Neuronal stem cell (in vitro differentiated cells): Measurements from ENCODE around the gene GRK6.

Source experiments
- DNase-seq: peaks from one replicate; pipeline ENCODE4 v3.0.0-alpha.2; 2013; ENCODE audit warnings: low spot score
- H2AFZ ChIP-seq: one replicate; pipeline ENCODE4 v1.6.1; 2013; ENCODE audit warnings: mild to moderate bottlenecking, low read length, inconsistent platforms
- H2AK5ac ChIP-seq: 2 replicates; pipeline ENCODE4 v1.6.1; 2013; ENCODE audit warnings: low read depth, mild to moderate bottlenecking, inconsistent platforms, low read length, moderate library complexity, mixed read lengths
- H2BK120ac ChIP-seq: 2 replicates; pipeline ENCODE4 v1.6.1; 2013; ENCODE audit warnings: low read depth, mild to moderate bottlenecking, inconsistent platforms, low read length, moderate library complexity, mixed read lengths
- H2BK12ac ChIP-seq: one replicate; pipeline ENCODE4 v1.6.1; 2013; ENCODE audit warnings: low read length, inconsistent platforms
- H2BK15ac ChIP-seq: 2 replicates; pipeline ENCODE4 v1.6.1; 2013; ENCODE audit warnings: mild to moderate bottlenecking, low read length, inconsistent platforms, mixed read lengths
- H2BK5ac ChIP-seq: one replicate; pipeline ENCODE4 v1.6.1; 2013; ENCODE audit warnings: inconsistent platforms, mild to moderate bottlenecking, low read length, moderate library complexity
- H3K14ac ChIP-seq: one replicate; pipeline ENCODE4 v1.6.1; 2013; ENCODE audit warnings: low read length, inconsistent platforms
- H3K18ac ChIP-seq: 2 replicates; pipeline ENCODE4 v1.6.1; 2013; ENCODE audit warnings: low read length, inconsistent platforms
- H3K23ac ChIP-seq: 2 replicates; pipeline ENCODE4 v1.6.1; 2013; ENCODE audit warnings: low read depth, mild to moderate bottlenecking, mixed read lengths, low read length, inconsistent platforms; ENCODE audit not compliant: poor library complexity
- H3K27ac ChIP-seq: replicated peaks from 3 replicates; pipeline ENCODE4 v1.5.1; 2013; ENCODE audit warnings: low read length, inconsistent platforms
- H3K27me3 ChIP-seq, 3 experiments: 2 replicates each; pipeline ENCODE4 v1.6.1; 2013; ENCODE audit warnings: low read length in 3 of 3, mild to moderate bottlenecking in 2 of 3, inconsistent platforms in 1 of 3, low read depth in 1 of 3, mixed read lengths in 1 of 3, moderate library complexity in 1 of 3; ENCODE audit not compliant: control insufficient read depth in 3 of 3, insufficient read depth in 3 of 3
- H3K36me3 ChIP-seq, 2 donors: replicated peaks in 1 of 2; 2 replicates each; pipeline ENCODE4 v1.6.1; 2013; ENCODE audit warnings: low read length in 2 of 2; ENCODE audit not compliant: control insufficient read depth in 2 of 2, insufficient read depth in 2 of 2
- H3K4ac ChIP-seq: 2 replicates; pipeline ENCODE4 v1.6.1; 2013; ENCODE audit warnings: inconsistent platforms, mild to moderate bottlenecking, low read length, moderate library complexity
- H3K4me1 ChIP-seq, 2 donors: 1 replicate in 1 of 2; 2 replicates in 1 of 2; pipeline ENCODE4 v1.6.1; 2013; ENCODE audit warnings: low read length in 2 of 2, low read depth in 1 of 2; ENCODE audit not compliant: control insufficient read depth in 2 of 2, insufficient read depth in 1 of 2
- H3K4me2 ChIP-seq: one replicate; pipeline ENCODE4 v1.6.1; 2013; ENCODE audit warnings: mild to moderate bottlenecking, low read length, inconsistent platforms; ENCODE audit not compliant: insufficient read depth, poor library complexity, severe bottlenecking
- H3K4me3 ChIP-seq, 2 donors: 2 replicates each; pipeline ENCODE4 v1.5.1; 2013; ENCODE audit warnings: low read length in 2 of 2, mild to moderate bottlenecking in 2 of 2, inconsistent platforms in 1 of 2, moderate library complexity in 1 of 2
- H3K79me1 ChIP-seq: one replicate; pipeline ENCODE4 v1.6.1; 2013; ENCODE audit warnings: low read depth, mild to moderate bottlenecking, inconsistent platforms, low read length, moderate library complexity
- H3K9ac ChIP-seq: one replicate; pipeline ENCODE4 v1.6.1; 2013; ENCODE audit warnings: mild to moderate bottlenecking, low read depth, low read length, inconsistent platforms; ENCODE audit not compliant: poor library complexity
- H3K9me3 ChIP-seq, 2 donors: replicated peaks in 1 of 2; 2 replicates each; pipeline versions ENCODE3 to v1.6.1; 2013; ENCODE audit warnings: low read length in 2 of 2, mild to moderate bottlenecking in 2 of 2, inconsistent platforms in 1 of 2, low read depth in 1 of 2, mixed read lengths in 1 of 2, moderate library complexity in 1 of 2; ENCODE audit not compliant: control insufficient read depth in 2 of 2, insufficient read depth in 1 of 2
- H4K8ac ChIP-seq: one replicate; pipeline ENCODE4 v1.6.1; 2013; ENCODE audit warnings: low read depth, mild to moderate bottlenecking, inconsistent platforms, low read length, moderate library complexity
- H4K91ac ChIP-seq: one replicate; pipeline ENCODE4 v1.6.1; 2013; ENCODE audit warnings: low read length, low read depth, mild to moderate bottlenecking, inconsistent platforms; ENCODE audit not compliant: poor library complexity
- WGBS, 2 donors: extraction: QIAGEN DNeasy Blood & Tissue Kit; methylation state at CpG; one replicate each; pipeline ENCODE4 v1.1.7; 2013; ENCODE audit warnings: missing lambda C conversion rate in 2 of 2, mixed read lengths in 1 of 2; ENCODE audit not compliant: insufficient read length in 2 of 2, insufficient replicate concordance in 1 of 2; ENCODE audit errors: extremely low coverage in 2 of 2; 5-methylcytosine and 5-hydroxymethylcytosine counted together

Gene GRK6

DNA sequence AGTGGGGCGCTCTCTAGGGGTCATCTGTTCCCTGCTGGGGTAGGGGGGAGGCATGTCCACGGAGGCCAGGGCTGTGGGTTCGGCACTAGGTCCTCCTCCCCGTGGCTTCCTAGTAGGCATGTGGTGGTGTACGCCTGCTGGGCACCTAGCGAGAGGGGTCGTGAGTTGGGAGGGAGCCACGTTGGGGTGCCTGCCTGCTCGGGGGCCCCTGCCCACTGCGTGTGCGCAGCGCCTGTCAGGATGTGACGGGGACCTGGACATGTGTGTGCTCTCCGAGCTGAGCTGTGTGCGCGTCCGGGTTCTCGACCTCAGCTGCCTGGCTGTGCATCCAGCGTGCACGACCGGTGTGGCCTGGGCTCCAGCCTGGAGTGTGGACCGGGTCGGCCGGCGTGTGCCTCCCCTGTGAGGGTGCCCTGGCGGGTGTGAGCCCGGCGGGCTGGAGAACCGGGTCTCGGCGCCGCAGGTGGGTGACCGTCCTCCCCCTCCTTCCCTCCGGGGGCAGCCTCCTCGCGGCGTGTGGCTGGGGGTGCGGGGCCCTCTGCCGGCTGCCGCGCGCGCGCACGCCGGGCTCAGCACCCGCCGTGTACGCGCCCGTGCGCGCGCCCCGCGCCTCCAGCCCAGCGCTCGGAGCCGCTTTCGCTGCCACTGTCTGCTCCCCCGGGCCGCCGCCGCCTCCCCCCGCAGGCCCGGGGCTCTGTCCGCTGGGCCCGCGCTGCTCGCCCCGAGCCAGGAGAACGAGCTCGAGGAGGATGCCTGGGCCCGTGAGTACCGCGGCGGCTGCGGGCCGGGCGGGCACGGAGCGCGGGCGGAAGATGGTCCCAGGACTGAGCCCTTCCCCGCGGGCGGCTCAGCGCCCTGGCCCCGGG is 20.0 kb downstream of the GRK6 start, which contains the start of gene PRR7:
Gene PRR7, plus strand, starts transcription at position 615 of the 866 bp plus-strand sequence. CDS start 8,254 bp downstream, outside the sequence.
- Histone ChIP-seq H2AFZ (peak within 1 kb of the TSS; percentile 90), H3K14ac (peak within 1 kb of the TSS; percentile 99), H3K4me1 (peaks cover 27 to 30% of the 10 kb centered on the region in 2 donors), H2AK5ac (peak within 1 kb of the TSS; percentile 96), H2BK15ac (peak within 1 kb of the TSS; percentile 95), H3K4me2 (peak within 1 kb of the TSS; percentile 78), H4K91ac (peak within 1 kb of the TSS; percentile 75), H3K4ac (peak within 1 kb of the TSS; percentile 71), H3K27me3 (no peaks in the 10 kb centered on the region), H3K9me3 (no peaks in the 10 kb centered on the region), H3K27ac (peak within 1 kb of the TSS; percentile 89), H3K23ac (peak within 1 kb of the TSS; percentile 94), H3K9ac (peak within 1 kb of the TSS; percentile 97), H3K18ac (peak within 1 kb of the TSS; percentile 99), H3K4me3 (peak within 1 kb of the TSS; percentile 76 to 84), H2BK120ac (peak within 1 kb of the TSS; percentile 89), H3K79me1 (no peaks in the 10 kb centered on the region), H3K36me3 (peaks cover 0 to 22% of the 10 kb centered on the region in 2 donors), H2BK12ac (peak within 1 kb of the TSS; percentile 67), H4K8ac (no peak within 1 kb of the TSS), H2BK5ac (peak within 1 kb of the TSS; percentile 88)
- WGBS, 2 donors = no CpG with 5 or more reads among the region's 89 CpGs
- DNase-seq = peak; percentile 69

DNA sequence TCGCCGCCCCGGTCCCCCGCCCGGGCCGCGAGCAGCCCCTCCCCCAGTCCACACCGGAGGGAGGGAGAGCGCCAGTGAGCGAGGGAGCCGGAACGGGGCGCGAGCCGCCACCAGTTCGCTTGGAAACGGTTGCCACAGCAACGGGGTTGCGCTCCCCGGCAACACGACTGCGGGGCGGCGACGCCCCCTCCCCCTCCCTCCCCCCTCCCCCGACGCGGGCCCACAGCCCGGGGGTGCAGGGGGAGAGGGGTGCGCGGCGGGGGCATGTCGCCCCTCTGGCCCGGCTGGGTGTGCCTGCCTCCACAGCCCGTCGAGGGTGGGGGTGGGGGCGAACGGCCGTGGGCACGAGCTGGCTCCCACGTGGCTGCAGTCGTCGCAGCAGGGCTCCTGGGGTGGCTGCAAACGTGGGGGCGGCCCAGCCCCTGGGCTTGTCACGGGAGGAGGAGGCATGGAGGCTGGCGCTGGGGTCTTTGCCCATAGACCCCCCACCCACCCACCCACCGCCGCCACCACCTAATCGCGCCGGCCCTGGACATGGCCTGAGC is 20.7 kb downstream of the GRK6 start:
- peak overlapping the region; percentile 89 for H2BK120ac ChIP-seq
- no peak overlapping the region for H4K8ac ChIP-seq
- peak overlapping the region; percentile 90 for H2AFZ ChIP-seq
- H2AK5ac ChIP-seq = peak overlapping the region; percentile 85
- peak overlapping the region; percentile 75 for H4K91ac ChIP-seq
- H3K14ac ChIP-seq = no peak overlapping the region
- DNase-seq = peak; percentile 82
- H2BK15ac ChIP-seq = peak overlapping the region; percentile 95
- no peaks in the 10 kb centered on the region for H3K79me1 ChIP-seq
- H3K4ac ChIP-seq = no peak overlapping the region
- peak overlapping the region; percentile 97 for H3K9ac ChIP-seq
- H2BK5ac ChIP-seq = peak overlapping the region; percentile 88
- no CpG with 5 or more reads among the region's 52 CpGs for WGBS, 2 donors
- peak overlapping the region; percentile 99 for H3K18ac ChIP-seq
- H3K27ac ChIP-seq = peak overlapping the region; percentile 89
- H3K4me2 ChIP-seq = peak overlapping the region; percentile 78
- H3K4me1 ChIP-seq = peaks cover 25 to 30% of the 10 kb centered on the region in 2 donors
- no peak overlapping the region for H2BK12ac ChIP-seq
- peaks cover 0 to 17% of the 10 kb centered on the region in 2 donors for H3K36me3 ChIP-seq
- H3K27me3 ChIP-seq = no peaks in the 10 kb centered on the region
- H3K9me3 ChIP-seq = no peaks in the 10 kb centered on the region
- peak overlapping the region; percentile 76 to 84 for H3K4me3 ChIP-seq
- peak overlapping the region; percentile 13 for H3K23ac ChIP-seq

DNA sequence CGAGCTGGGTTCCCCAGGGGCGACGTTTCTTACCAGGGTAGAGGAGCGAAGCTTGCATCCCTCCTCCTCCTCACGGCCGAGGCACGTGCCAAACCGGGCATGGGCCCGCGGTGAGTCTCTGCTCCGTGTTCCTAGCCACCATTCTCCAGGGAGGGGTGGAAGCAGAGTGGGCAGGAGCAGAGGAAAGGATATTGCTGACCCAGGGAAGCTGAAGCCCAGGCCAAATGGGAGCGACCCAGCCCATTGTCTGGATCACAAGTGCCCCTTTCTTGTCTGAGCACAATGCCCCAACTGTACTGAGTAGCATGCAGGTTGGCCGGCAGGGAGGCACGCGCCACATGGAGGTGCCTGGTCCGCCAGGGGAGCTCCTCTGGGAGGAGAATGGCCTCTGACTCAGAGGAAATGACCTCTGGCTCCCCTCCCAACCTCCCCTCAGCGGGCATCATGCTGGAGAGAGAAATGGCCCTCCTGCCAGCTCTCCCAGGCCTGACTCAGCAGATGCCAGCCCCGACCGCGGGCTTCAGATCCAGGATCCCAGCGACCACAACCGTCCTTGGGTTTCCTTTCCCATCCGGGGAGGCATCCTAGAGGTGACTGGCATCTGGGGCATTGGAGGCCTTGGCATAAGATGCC is 21.3 kb downstream of the GRK6 start:
- H3K4me1 ChIP-seq = peaks cover 24 to 30% of the 10 kb centered on the region in 2 donors
- H2AK5ac ChIP-seq = peak overlapping the region; percentile 82
- no peak overlapping the region for H4K8ac ChIP-seq
- H3K14ac ChIP-seq = no peak overlapping the region
- H3K27ac ChIP-seq = peak overlapping the region; percentile 89
- peak overlapping the region; percentile 72 to 76 for H3K4me3 ChIP-seq
- H2BK5ac ChIP-seq = peak overlapping the region; percentile 88
- H3K9ac ChIP-seq = peak overlapping the region; percentile 75
- peak overlapping the region; percentile 99 for H3K18ac ChIP-seq
- peak overlapping the region; percentile 67 for H2BK12ac ChIP-seq
- no peak overlapping the region for H3K23ac ChIP-seq
- H2AFZ ChIP-seq = peak overlapping the region; percentile 66
- WGBS, 2 donors = no CpG with 5 or more reads among the region's 23 CpGs
- no peaks in the 10 kb centered on the region for H3K9me3 ChIP-seq
- peak overlapping the region; percentile 54 for H3K4me2 ChIP-seq
- H3K4ac ChIP-seq = no peak overlapping the region
- H4K91ac ChIP-seq = no peak overlapping the region
- peak; percentile 73 for DNase-seq
- peaks cover 0 to 17% of the 10 kb centered on the region in 2 donors for H3K36me3 ChIP-seq
- H2BK15ac ChIP-seq = peak overlapping the region; percentile 95
- peaks cover under 1% of the 10 kb centered on the region for H3K79me1 ChIP-seq
- H2BK120ac ChIP-seq = peak overlapping the region; percentile 89
- H3K27me3 ChIP-seq = peaks cover 0 to under 1% (median 0%) of the 10 kb centered on the region in 3 experiments
